Measurements from ENCODE around the gene KCNH2. TPM values are rescaled to one million over a fixed set of nuclear protein-coding genes. Genes with fewer than 3 reads are reported as not detected.

KCNH2 gene
- total and polyA plus RNA-seq, 10 of the 15 experiments (the other 5 are each of a cell fraction or from before 2014, with no cell fraction given): 0.04 to 0.24 (median 0.17) TPM; not detected in 6

DNA sequence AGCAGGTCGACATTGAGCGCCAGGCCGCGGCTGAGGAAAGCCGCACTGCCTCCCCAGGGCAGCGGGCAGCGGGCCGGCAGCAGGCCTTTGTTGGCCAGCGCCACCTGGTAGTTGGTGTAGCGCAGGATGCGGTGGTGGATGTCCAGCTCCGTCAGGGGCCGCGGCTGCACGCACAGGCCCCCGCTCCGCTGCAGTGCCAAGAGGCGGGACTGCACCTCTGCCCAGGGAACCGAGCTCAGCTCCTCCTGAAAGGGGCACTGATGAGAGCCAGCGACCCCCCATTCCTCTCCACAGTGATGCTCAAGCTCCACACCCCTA, 41.0 kb upstream of the KCNH2 start:
- Histone ChIP-seq H3K79me2 (ENCODE audit: control insufficient read depth, insufficient read depth, low read length) (no peaks in the 10 kb centered on the region), H2AFZ (ENCODE audit: control insufficient read depth, low read depth, low read length) (no peak overlapping the region), H3K4me2 (ENCODE audit: control insufficient read depth, insufficient read depth) (no peak overlapping the region), H3K36me3 (ENCODE audit: control insufficient read depth in 2 of 2, insufficient read depth in 2 of 2, low read length in 1 of 2) (no peaks in the 10 kb centered on the region), H3K27ac (ENCODE audit: control insufficient read depth, insufficient read depth) (no peak overlapping the region), H4K20me1 (ENCODE audit: control insufficient read depth, insufficient read depth) (no peaks in the 10 kb centered on the region), H3K9me3 (replicated peaks; ENCODE audit: control insufficient read depth, insufficient read depth, low read length) (no peaks in the 10 kb centered on the region), H3K9ac (ENCODE audit: control insufficient read depth, insufficient read depth, low read length) (no peak overlapping the region), H3K4me3 (no peak overlapping the region), H3K4me1 (ENCODE audit: control insufficient read depth, insufficient read depth, low read length) (peaks cover 3% of the 10 kb centered on the region), H3K27me3 (replicated peaks in 1 of 2; ENCODE audit: control insufficient read depth in 2 of 2, insufficient read depth in 2 of 2, low read length in 1 of 2) (peaks cover 8 to 10% of the 10 kb centered on the region in 2 experiments; a peak in 3 of 4 replicates)
- POLR2A ChIA-PET: no interaction called here
- 32% methylated on average over 17 of the region's 20 CpGs for WGBS (ENCODE audit: insufficient coverage, insufficient replicate concordance, low lambda C conversion rate, missing lambda C conversion rate)
- intact Hi-C loops (cut with micrococcal nuclease; ENCODE audit: unreplicated experiment): no loop called here
- FAIRE-seq (no peak), DNase-seq (ENCODE audit: low read depth, low spot score) (no peak), ATAC-seq (no peak)
- CTCF ChIA-PET: interaction anchor here (0.9 to 2.4 kb wide), 11 partner anchors 9 to 236 kb away, joined by 3 to 14 read pairs (median 4); partner anchors contain the start of gene ABCB8
- SMC1A ChIA-PET (ENCODE audit: uncharacterized antibody, unreplicated experiment): no interaction called here
- no peak for TF ChIP-seq ATF2 (IDR thresholded peaks at IDR 0.05; ENCODE audit: low read length)
- TF ChIP-seq TAF1 (IDR thresholded peaks at IDR 0.05; ENCODE audit: borderline replicate concordance, low read depth, low read length): no peak
- no peak for TF ChIP-seq SREBF2 (IDR thresholded peaks at IDR 0.05; ENCODE audit: low read length)
- TF ChIP-seq PML (IDR thresholded peaks at IDR 0.05; ENCODE audit: low read length): no peak
- no peak for TF ChIP-seq MEF2A (IDR thresholded peaks at IDR 0.05; ENCODE audit: insufficient read depth, low read depth, low read length)
- no peak for TF ChIP-seq SUZ12 (IDR thresholded peaks at IDR 0.05; ENCODE audit: unreplicated experiment)
- TF ChIP-seq BRCA1 (IDR thresholded peaks at IDR 0.05; ENCODE audit: low read depth, low read length): no peak
- TF ChIP-seq SMAD1 (IDR thresholded peaks at IDR 0.05; ENCODE audit: low read depth, partially characterized antibody): no peak
- no peak for TF ChIP-seq ZNF217 (IDR thresholded peaks at IDR 0.05)
- TF ChIP-seq LARP7 (IDR thresholded peaks at IDR 0.05): no peak
- no peak for TF ChIP-seq BMI1 (IDR thresholded peaks at IDR 0.05; ENCODE audit: borderline replicate concordance)
- no peak for TF ChIP-seq WRNIP1 (IDR thresholded peaks at IDR 0.05; ENCODE audit: borderline replicate concordance, low read depth, low read length)
- in situ Hi-C loops (cut with MboI): no loop called here
- BruUV-seq (replicated peaks): no TSS peak
- RAD21 ChIA-PET (ENCODE audit: unreplicated experiment): interaction anchor here (1.1 kb wide), 1 partner anchor 121 kb away, joined by 3 read pairs; no protein-coding TSS in a partner anchor
